Measurements from ENCODE around the gene SAMMSON.

The SAMMSON gene

GRCh38 chr3:70085613-70086012 is 86.1 kb downstream of the SAMMSON start:
- DNase-seq (ENCODE audit: extremely low read depth in 1 of 2, low read depth in 1 of 2), result no peak

- DNase-seq (ENCODE audit: extremely low read depth in 1 of 2, low read depth in 1 of 2), result no peak
Measured at GRCh38 chr3:70086336-70086735, 86.8 kb downstream of the SAMMSON start.

- no peak for DNase-seq (ENCODE audit: extremely low read depth in 1 of 2, low read depth in 1 of 2)
Measured at GRCh38 chr3:70090322-70090913, 90.9 kb downstream of the SAMMSON start.

GRCh38 chr3:70094197-70094596 is 94.7 kb downstream of the SAMMSON start:
- DNase-seq (ENCODE audit: extremely low read depth in 1 of 2, low read depth in 1 of 2), result no peak

- DNase-seq (ENCODE audit: extremely low read depth in 1 of 2, low read depth in 1 of 2), result no peak
Measured at GRCh38 chr3:70095260-70095659, 95.7 kb downstream of the SAMMSON start.

GRCh38 chr3:70096376-70097066 is 97.0 kb downstream of the SAMMSON start:
- DNase-seq (ENCODE audit: extremely low read depth in 1 of 2, low read depth in 1 of 2), result no peak

- no peak for DNase-seq (ENCODE audit: extremely low read depth in 1 of 2, low read depth in 1 of 2)
Measured at GRCh38 chr3:70097084-70097483, 97.6 kb downstream of the SAMMSON start.

GRCh38 chr3:70108072-70108471 is 108.5 kb downstream of the SAMMSON start:
- DNase-seq (ENCODE audit: extremely low read depth in 1 of 2, low read depth in 1 of 2), result no peak

- no peak for DNase-seq (ENCODE audit: extremely low read depth in 1 of 2, low read depth in 1 of 2)
Measured at GRCh38 chr3:70108546-70108945, 109.0 kb downstream of the SAMMSON start.

- DNase-seq (ENCODE audit: extremely low read depth in 1 of 2, low read depth in 1 of 2), result no peak
Measured at GRCh38 chr3:70110066-70110465, 110.5 kb downstream of the SAMMSON start.

GRCh38 chr3:70111411-70111810 is 111.9 kb downstream of the SAMMSON start:
- DNase-seq (ENCODE audit: extremely low read depth in 1 of 2, low read depth in 1 of 2), result no peak

- no peak for DNase-seq (ENCODE audit: extremely low read depth in 1 of 2, low read depth in 1 of 2)
Measured at GRCh38 chr3:70112751-70113150, 113.2 kb downstream of the SAMMSON start.

- no peak for DNase-seq (ENCODE audit: extremely low read depth in 1 of 2, low read depth in 1 of 2)
Measured at GRCh38 chr3:70114431-70114830, 114.9 kb downstream of the SAMMSON start.

- no peak for DNase-seq (ENCODE audit: extremely low read depth in 1 of 2, low read depth in 1 of 2)
Measured at GRCh38 chr3:70119879-70120278, 120.3 kb downstream of the SAMMSON start.

All from stimulated activated CD8-positive, alpha-beta memory T cell treated with anti-CD3 and anti-CD28 coated beads, Interleukin-7, amount 100 ng/mL, for 48 hours (primary cell).